ENCODE results near the gene NUP210.

NUP210 gene

GRCh38 chr3:13420831-13421765 is 976 bp upstream of the NUP210 start:
- no peak for TF ChIP-seq CTCF (IDR thresholded peaks at IDR 0.05; ENCODE audit: extremely low read depth, insufficient read depth, missing control alignments)
- peak; percentile 59 for DNase-seq (ENCODE audit: low spot score)
- in situ Hi-C loops (cut with MboI; ENCODE audit: low pct_unique_long_range_greater_than_20kb, low sequenced_read_pairs, unreplicated experiment): no loop called here

DNA sequence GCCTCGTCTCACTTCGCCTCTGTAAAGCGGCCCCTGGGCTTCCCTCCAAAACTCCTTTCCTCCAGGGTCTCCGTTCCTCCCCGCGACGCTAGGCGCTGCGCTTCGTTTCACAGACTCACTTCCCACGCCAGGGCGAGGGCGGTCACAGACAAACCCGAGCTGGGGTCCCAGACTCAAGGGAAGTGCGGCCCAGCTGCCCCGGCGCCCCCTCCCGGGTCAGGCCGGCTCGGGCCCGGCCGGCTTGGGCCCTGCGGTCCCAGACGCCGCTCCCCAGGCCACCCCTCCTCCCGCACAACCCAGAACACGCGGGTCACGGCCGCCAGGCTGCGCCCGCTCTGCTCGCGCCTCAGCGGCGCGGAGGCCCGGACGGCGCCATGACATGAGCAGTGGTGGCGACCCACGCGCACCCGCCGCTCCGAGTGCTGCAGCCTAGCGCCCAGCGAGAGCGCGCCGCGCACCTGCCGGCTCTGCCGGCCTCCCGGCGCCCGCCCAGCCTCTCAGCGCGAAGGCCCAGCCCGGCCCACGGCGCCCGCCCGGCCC is 547 bp downstream of the NUP210 start:
- DNase-seq (ENCODE audit: low spot score): peak; percentile 76
- peak; percentile 1 for TF ChIP-seq CTCF (IDR thresholded peaks at IDR 0.05; ENCODE audit: extremely low read depth, insufficient read depth, missing control alignments)
- in situ Hi-C loops (cut with MboI; ENCODE audit: low pct_unique_long_range_greater_than_20kb, low sequenced_read_pairs, unreplicated experiment): no loop called here

DNA sequence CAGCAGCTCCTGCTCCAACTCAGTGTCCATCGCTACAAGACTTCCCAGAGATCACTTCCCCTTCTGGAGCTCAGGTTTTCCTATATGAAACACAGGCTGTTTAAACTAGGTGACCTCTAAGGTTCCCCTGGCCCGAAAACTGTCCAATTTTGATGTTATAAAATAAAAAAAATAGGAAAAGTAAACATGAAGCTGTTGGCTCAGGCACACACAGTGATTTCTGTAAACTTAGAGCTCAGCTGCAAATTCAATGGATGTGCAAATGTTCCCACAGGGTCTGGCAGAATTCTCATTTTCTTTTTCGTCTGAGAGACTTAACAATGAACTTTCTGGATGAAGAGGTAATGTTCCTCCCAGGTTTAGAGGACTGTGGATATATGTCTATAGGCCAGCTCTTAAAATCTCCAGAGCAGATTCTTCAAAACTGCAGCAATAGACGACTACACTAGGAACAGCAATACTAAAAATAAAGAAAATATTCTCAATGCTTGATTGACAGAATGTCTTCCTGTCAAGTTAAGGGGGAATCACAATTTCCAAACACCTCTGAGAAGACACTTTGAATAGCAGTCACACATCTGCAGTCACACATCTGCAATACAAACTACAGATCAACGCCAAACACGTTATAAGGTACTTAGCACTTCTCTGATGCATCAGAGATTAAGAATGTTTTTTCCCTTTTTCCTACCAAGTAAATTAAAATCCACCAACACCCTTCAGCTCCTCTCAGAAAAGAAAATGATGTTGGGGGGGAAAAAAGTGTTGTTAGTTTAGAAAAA is 2.8 kb downstream of the NUP210 start:
- TF ChIP-seq CTCF (IDR thresholded peaks at IDR 0.05; ENCODE audit: extremely low read depth, insufficient read depth, missing control alignments): no peak
- in situ Hi-C loops (cut with MboI; ENCODE audit: low pct_unique_long_range_greater_than_20kb, low sequenced_read_pairs, unreplicated experiment): no loop called here
- DNase-seq (ENCODE audit: low spot score): peak; percentile 39

DNA sequence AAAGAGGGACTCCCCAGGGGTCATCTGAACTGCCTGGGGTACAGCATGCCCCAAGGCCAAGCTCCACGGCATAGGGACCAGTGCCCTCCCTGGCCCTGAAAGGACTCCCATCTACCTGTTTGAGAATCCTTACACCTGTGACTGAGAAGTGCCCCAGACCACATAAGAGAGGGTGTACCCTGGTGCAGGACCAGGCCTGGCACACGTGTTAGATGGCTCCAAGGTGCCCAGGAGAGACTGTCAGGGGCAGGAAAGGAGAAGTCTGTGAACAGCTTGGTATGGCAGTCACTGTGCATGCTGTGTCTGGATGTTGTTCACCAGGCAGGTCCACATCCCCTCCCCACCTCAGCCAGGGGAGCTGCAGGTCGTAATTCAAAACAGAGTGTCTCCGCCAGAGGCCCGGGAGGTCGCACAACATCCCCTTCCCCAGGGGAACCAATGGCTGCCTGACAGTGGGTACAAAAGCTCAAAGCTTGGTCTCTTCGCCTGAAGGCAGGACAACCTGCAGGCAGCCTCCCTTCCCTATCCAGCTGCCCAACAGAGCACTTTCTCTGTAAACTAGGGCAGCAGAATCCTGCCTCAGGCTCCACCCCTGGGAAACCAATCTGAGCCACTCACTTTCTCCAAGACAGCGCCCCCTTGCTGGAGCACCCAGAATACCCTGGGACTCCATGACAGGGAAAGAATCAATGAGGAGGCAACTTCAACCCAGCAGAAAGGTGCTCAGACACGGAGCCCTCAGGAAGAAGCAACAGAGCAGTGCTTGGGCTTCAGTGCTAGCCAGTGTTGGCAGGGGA is 3.9 kb downstream of the NUP210 start:
- DNase-seq (ENCODE audit: low spot score): no peak
- TF ChIP-seq CTCF (IDR thresholded peaks at IDR 0.05; ENCODE audit: extremely low read depth, insufficient read depth, missing control alignments): peak; percentile 32
- in situ Hi-C loops (cut with MboI; ENCODE audit: low pct_unique_long_range_greater_than_20kb, low sequenced_read_pairs, unreplicated experiment): no loop called here

DNA sequence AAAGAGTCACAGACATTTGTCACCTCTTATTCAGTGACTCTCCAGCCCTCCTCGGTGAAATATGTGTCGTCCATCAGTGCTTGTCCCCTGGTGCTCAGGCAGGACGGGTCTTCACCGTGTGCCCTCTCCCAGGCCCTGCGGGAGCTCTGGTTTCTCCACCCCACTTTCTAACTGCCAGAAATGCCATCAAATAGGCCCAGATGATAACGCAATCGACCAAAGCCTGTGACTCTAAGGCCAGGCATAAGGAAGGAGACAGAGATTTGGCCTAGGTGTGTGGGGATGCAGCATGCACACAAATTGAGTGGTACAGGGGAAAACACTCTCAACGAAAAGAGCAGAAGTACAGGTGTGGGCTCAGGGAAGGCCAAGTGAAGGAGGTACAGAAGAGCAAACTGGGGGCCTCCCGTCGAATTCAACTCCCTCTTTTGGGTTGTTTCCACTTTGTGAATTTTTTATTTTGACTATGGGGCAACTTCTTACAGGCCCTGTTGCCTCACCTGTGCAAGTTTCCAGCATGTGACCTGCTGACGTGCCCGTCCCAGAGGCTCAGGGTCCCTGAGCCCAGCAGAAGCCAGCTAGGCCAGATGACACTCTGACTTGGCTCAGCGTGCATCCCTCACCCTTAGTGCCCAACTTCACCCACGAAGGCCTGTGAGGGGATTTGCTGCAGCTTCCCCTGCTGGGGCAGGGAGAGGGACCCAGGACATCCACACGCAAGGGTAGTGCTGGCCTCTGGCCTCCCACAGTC is 4.7 kb downstream of the NUP210 start:
- no peak for DNase-seq (ENCODE audit: low spot score)
- no peak for TF ChIP-seq CTCF (IDR thresholded peaks at IDR 0.05; ENCODE audit: extremely low read depth, insufficient read depth, missing control alignments)
- in situ Hi-C loops (cut with MboI; ENCODE audit: low pct_unique_long_range_greater_than_20kb, low sequenced_read_pairs, unreplicated experiment): no loop called here
